ENCODE data around the gene AGBL5. TPM values are rescaled to one million over a fixed set of nuclear protein-coding genes. Genes with fewer than 3 reads are reported as not detected.

Gene AGBL5
- total and polyA plus RNA-seq, 2 donors (not counting 1 experiment from before 2014, with no cell fraction given) = 10.0 to 17.5 TPM

GRCh38 chr2:27039871-27040270, 11.6 kb upstream of the AGBL5 start:
- ATAC-seq (ENCODE audit: low read depth) (no peak), DNase-seq (no peak)
- Mint-ChIP-seq H3K4me3 (no peak overlapping the region), H3K27me3 (no peaks in the 10 kb centered on the region), H3K27ac (no peak overlapping the region), H3K4me1 (peaks cover 34% of the 10 kb centered on the region), H3K9me3 (ENCODE audit: insufficient read depth) (no peaks in the 10 kb centered on the region)
- peaks cover 28 to 39% of the 10 kb centered on the region in 2 donors for H3K4me1 ChIP-seq (ENCODE audit: control insufficient read depth in 2 of 2, insufficient read depth in 2 of 2, low read length in 2 of 2)
- peaks cover 26% of the 10 kb centered on the region for H4K20me1 ChIP-seq (ENCODE audit: control insufficient read depth, insufficient read depth, low read length, poor library complexity, severe bottlenecking)
- WGBS (ENCODE audit: insufficient coverage) = 98% methylated on average over 7 of the region's 7 CpGs
- ChIA-PET CTCF (interaction anchor here (1.1 kb wide), 1 partner anchor 9 kb away, joined by 5 read pairs; no protein-coding TSS in a partner anchor), POLR2A (interaction anchor here (1.2 kb wide), 1 partner anchor 12 kb away, joined by 3 read pairs; the partner anchor contains the start of gene AGBL5)
- peak overlapping the region in 1 of 2 donors; percentile 92 for H3K27ac ChIP-seq (ENCODE audit: low read length in 2 of 2)
- TF ChIP-seq CTCF (IDR thresholded peaks at IDR 0.05) (no peak), EZH2 (IDR thresholded peaks at IDR 0.05; ENCODE audit: borderline replicate concordance, insufficient read depth, low read depth, low read length, poor library complexity, severe bottlenecking) (no peak)
- peaks cover 1 to 64% of the 10 kb centered on the region in 2 experiments for H3K36me3 ChIP-seq (replicated peaks in 1 of 2; ENCODE audit: control extremely low read depth in 1 of 2, control insufficient read depth in 1 of 2, extremely low read depth in 1 of 2, insufficient read depth in 2 of 2, low read length in 1 of 2)
- H3K9ac ChIP-seq (ENCODE audit: low read length) = no peak overlapping the region
- H3K27me3 ChIP-seq (replicated peaks in 1 of 4; ENCODE audit: control extremely low read depth in 1 of 4, control insufficient read depth in 3 of 4, insufficient read depth in 4 of 4, low read length in 3 of 4) = no peaks in the 10 kb centered on the region
- intact Hi-C loops (cut with micrococcal nuclease) = no loop called here
- no peaks in the 10 kb centered on the region for H3K9me3 ChIP-seq (ENCODE audit: control extremely low read depth in 1 of 3, control insufficient read depth in 2 of 3, insufficient read depth in 1 of 3, low read length in 2 of 3)
- no peak overlapping the region for H3K4me2 ChIP-seq (replicated peaks; ENCODE audit: low read depth, low read length, poor library complexity, severe bottlenecking)
- no peak overlapping the region for H3K4me3 ChIP-seq (ENCODE audit: control extremely low read depth in 1 of 5, extremely low read depth in 1 of 5, insufficient read depth in 1 of 5, low read depth in 2 of 5, low read length in 4 of 5)
- no peak overlapping the region for H2AFZ ChIP-seq (ENCODE audit: insufficient read depth, low read depth, low read length, poor library complexity, severe bottlenecking)
- H3K79me2 ChIP-seq (ENCODE audit: control insufficient read depth, insufficient read depth, low read length) = peaks cover 6% of the 10 kb centered on the region

GRCh38 chr2:27040282-27040681, 11.2 kb upstream of the AGBL5 start:
- Mint-ChIP-seq H3K27me3 (no peaks in the 10 kb centered on the region), H3K4me1 (peaks cover 31% of the 10 kb centered on the region), H3K27ac (peak overlapping the region; percentile 97), H3K4me3 (no peak overlapping the region), H3K9me3 (ENCODE audit: insufficient read depth) (no peaks in the 10 kb centered on the region)
- peak overlapping the region; percentile 83 to 92 for H3K27ac ChIP-seq (ENCODE audit: low read length in 2 of 2)
- CTCF ChIA-PET = interaction anchor here (1.1 to 1.2 kb wide), 2 partner anchors 9 to 41 kb away, joined by 4 to 5 read pairs; no protein-coding TSS in a partner anchor
- no peak overlapping the region for H3K4me3 ChIP-seq (ENCODE audit: control extremely low read depth in 1 of 5, extremely low read depth in 1 of 5, insufficient read depth in 1 of 5, low read depth in 2 of 5, low read length in 4 of 5)
- no peak for TF ChIP-seq EZH2 (IDR thresholded peaks at IDR 0.05; ENCODE audit: borderline replicate concordance, insufficient read depth, low read depth, low read length, poor library complexity, severe bottlenecking)
- no peak for TF ChIP-seq CTCF (IDR thresholded peaks at IDR 0.05)
- no peaks in the 10 kb centered on the region for H3K9me3 ChIP-seq (ENCODE audit: control extremely low read depth in 1 of 3, control insufficient read depth in 2 of 3, insufficient read depth in 1 of 3, low read length in 2 of 3)
- H2AFZ ChIP-seq (ENCODE audit: insufficient read depth, low read depth, low read length, poor library complexity, severe bottlenecking) = no peak overlapping the region
- WGBS (ENCODE audit: insufficient coverage) = 96% methylated on average over 6 of the region's 8 CpGs
- ATAC-seq (ENCODE audit: low read depth) = no peak
- intact Hi-C loops (cut with micrococcal nuclease) = no loop called here
- POLR2A ChIA-PET = no interaction called here
- peaks cover 22% of the 10 kb centered on the region for H4K20me1 ChIP-seq (ENCODE audit: control insufficient read depth, insufficient read depth, low read length, poor library complexity, severe bottlenecking)
- DNase-seq = no peak
- H3K36me3 ChIP-seq (replicated peaks in 1 of 2; ENCODE audit: control extremely low read depth in 1 of 2, control insufficient read depth in 1 of 2, extremely low read depth in 1 of 2, insufficient read depth in 2 of 2, low read length in 1 of 2) = peaks cover 1 to 60% of the 10 kb centered on the region in 2 experiments
- no peaks in the 10 kb centered on the region for H3K27me3 ChIP-seq (replicated peaks in 1 of 4; ENCODE audit: control extremely low read depth in 1 of 4, control insufficient read depth in 3 of 4, insufficient read depth in 4 of 4, low read length in 3 of 4)
- H3K4me1 ChIP-seq (ENCODE audit: control insufficient read depth in 2 of 2, insufficient read depth in 2 of 2, low read length in 2 of 2) = peaks cover 28 to 37% of the 10 kb centered on the region in 2 donors
- H3K9ac ChIP-seq (ENCODE audit: low read length) = no peak overlapping the region
- H3K4me2 ChIP-seq (replicated peaks; ENCODE audit: low read depth, low read length, poor library complexity, severe bottlenecking) = peak overlapping the region; percentile 66
- H3K79me2 ChIP-seq (ENCODE audit: control insufficient read depth, insufficient read depth, low read length) = peaks cover 1% of the 10 kb centered on the region
